H4 (cell line): Measurements from ENCODE around the gene PNPLA4. TPM values are rescaled to one million over a fixed set of nuclear protein-coding genes. Genes with fewer than 3 reads are reported as not detected.

Experiments used
- DNase-seq: peaks from one replicate; pipeline ENCODE4 v3.0.0-alpha.2; 2015; ENCODE audit warnings: low spot score
- total RNA-seq: library from RNA; depleted of rRNA; stranded (reverse); fragments of >200 nt; shearing (Covaris generic); gene quantifications from 2 replicates; pipeline ENCODE4 v1.2.3, GENCODE V29; 2014; rRNA removed

The PNPLA4 gene
- total RNA-seq: not detected in 2 replicates

GRCh38 chrX:7927259-7928167 is at the start of gene PNPLA4:
Gene PNPLA4, minus strand, starts transcription at chrX:7927413. Its CDS starts 1,294 bp downstream, at chrX:7926119.
- no peak for DNase-seq

GRCh38 chrX:7972586-7972985 is 45.4 kb upstream of the PNPLA4 start:
- peak; percentile 5 for DNase-seq

DNA sequence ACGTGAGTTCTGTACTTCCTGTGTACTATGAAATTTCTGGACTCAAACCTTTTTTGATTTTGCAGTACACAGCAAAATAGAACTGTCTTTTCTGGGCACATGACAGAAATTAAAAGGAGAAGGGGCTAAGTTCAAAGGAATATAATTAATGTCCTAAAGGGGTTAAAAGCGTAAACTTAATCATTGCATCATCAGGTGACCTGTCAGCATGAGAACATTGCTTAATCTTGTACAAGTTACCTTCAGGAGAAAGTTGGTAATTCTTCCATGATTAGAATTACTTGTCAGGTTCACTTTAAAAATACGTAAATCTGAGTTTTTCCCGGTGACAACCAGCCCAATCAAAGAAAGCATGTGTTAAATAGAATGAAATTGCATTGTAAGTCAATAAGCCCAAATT is 43.2 kb upstream of the PNPLA4 start:
- DNase-seq: no peak

- no peak for DNase-seq
Measured at GRCh38 chrX:7965436-7965835, 38.2 kb upstream of the PNPLA4 start.

DNA sequence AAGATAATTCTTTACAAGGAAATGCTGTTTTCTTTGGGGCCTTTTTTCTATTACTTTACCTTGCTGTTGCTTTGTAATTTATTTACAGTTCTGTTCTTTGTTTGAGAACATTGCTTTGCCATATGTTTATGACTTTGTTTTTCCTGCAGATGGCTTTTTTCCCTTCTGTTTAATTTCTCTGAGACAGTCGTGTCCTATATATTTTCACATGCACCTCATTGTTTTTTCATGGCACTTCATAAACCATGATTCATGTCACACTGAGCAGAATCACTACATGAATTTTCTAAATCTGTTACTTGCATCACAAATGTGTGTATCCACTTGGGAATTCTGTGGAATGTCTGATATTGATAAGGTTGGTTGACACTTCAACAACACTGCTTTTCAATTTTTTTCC is 33.0 kb upstream of the PNPLA4 start:
- DNase-seq: no peak

GRCh38 chrX:7953446-7953845 is 26.2 kb upstream of the PNPLA4 start:
- DNase-seq: no peak

DNA sequence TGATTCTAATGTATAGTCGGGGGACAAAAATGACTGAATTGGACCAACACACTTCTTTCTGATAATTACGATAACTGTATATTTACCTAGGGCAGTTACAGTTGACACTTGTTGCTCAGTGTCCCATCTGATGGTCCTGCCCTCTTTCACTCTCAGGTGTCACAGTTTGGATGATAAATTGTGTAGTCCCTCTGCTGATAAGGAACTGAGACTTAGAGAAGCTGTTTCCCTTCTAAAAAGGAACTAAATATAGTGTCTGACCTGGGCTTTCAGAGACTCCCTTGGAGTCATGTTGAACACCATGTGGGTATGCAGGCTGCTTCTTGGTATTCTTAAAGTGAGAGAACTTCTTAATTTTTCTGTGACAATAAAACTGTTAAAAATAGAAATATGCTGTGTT is 23.7 kb upstream of the PNPLA4 start:
- no peak for DNase-seq

- no peak for DNase-seq
Measured at GRCh38 chrX:7948483-7948882, 21.3 kb upstream of the PNPLA4 start.

- DNase-seq: no peak
Measured at GRCh38 chrX:7946960-7947359, 19.7 kb upstream of the PNPLA4 start.

DNA sequence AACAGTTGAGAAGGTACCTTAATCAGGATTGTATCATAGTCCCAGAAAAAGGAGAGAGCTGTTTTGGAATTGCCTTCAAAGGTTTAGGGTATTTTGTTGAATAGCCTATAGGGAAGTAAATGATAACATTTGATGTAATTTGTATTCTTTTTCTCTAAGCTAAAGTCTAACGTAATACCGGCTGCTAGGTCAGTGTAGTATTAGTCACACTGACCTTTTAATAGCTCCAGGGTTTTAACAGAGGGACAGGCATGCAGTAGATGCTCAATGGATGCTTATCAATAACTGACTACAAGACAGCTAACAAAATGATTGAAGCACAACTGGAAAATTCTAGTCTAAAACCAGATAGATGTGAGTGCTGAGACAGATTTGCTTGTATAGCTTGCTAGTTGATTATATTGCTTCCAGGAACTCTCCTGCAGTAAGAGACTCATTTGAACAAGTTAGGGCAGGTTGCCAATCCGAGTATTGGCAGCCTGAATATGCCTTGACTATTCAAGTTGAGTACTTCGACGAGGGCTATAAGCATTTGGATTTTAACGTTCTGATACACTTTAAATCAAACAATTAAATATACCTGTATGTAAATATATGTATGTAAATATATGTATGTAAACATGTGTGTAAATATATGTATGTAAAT is 16.5 kb upstream of the PNPLA4 start:
- no peak for DNase-seq

DNA sequence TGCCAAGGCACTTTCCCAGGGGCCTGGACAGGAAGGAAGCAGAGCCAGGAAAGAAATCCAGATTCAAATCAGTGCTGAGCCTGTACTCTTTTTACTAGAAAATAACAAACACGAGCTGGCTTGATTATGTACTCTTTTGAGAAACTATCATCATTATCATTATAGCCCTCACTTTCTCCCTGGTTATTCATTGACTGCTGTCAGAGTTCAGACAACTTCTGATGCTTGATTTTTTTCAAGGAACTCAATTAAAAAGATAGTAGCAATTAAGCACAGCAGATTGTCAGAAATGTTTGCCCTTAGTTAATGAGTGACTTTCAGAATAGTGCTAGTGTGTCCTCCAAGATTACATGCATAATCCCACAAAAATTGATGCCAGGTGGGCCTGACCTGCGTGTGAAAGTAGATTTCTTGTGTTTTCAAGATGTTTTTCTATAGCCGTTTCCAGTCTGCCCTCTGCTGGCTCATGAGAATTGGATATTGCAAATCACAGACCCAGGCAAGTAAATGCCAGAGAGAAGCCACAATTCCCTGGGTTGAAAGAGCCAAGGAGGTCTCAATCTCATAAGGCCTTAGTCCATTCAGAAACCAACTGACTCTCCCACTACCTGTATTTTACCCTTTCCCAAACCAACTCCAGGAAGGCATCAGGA is 14.3 kb upstream of the PNPLA4 start:
- peak; percentile 8 for DNase-seq

DNA sequence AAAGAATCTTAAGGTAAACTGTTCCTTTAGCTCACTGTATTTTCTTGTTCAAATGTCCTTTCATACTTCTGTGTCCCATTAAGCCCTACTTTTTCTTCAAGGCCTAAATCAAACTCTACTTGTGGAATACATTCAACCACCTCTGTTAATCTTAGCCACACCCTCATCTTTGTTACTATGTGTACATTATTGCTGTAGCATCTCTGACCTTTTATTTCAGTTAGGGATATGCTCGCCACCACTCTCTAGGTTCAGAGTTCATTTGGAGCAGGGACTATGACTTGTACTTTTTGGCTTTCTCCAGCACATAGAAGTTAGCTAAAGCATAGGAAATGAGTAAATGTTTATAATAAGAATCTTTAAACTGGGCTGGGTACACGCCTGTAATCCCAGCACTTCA is 6.8 kb upstream of the PNPLA4 start:
- no peak for DNase-seq

GRCh38 chrX:7926914-7927258 is 327 bp downstream of the PNPLA4 start:
- no peak for DNase-seq

DNA sequence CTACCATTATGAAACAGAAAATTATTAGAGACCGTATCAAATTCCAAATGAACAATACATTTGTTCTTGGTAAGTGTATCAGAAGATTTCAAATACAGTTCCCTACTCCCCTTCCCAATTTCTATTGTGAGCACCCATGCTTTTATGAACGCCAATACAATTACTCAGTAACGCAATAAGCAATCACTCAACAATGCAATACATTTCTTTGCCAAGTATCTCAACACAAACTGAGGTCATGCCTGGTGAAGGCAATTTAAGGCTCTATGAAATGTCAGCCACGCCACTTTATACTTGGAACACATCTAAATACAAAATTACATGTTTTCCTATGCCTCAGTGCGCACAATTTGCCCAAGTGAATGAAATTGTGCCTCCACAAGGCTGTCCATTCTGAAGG is 712 bp downstream of the PNPLA4 start:
- DNase-seq: no peak

DNA sequence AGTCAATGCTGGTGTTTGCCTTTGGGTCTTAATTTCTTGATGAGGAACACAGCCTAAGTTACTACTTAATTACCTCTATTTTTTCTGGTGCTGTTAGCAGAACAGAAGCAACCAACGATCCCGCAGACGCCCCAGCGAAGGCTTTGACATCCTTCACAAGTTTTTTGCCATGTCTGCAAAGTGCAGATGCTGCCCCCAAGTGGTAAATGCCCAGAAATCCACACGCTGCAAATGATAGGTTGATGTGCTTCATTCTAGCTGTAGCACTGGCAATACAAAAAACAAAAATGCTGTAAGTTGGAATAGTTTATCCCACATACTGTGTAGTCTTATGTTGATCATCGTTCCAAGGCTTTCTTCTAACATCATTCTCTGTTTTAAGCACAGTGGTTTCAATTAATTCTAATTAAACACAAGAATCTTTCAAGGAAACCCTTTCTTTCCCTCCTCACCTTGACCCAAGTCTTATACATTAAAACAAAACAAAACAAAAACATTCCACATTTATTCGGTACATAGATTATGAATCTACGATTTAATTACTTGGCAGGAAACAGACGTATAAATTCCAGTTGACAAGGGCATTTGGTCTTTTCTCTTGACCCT is 1.2 kb downstream of the PNPLA4 start:
- DNase-seq: peak; percentile 43

GRCh38 chrX:7921750-7922149 is 5.5 kb downstream of the PNPLA4 start:
- DNase-seq: no peak

DNA sequence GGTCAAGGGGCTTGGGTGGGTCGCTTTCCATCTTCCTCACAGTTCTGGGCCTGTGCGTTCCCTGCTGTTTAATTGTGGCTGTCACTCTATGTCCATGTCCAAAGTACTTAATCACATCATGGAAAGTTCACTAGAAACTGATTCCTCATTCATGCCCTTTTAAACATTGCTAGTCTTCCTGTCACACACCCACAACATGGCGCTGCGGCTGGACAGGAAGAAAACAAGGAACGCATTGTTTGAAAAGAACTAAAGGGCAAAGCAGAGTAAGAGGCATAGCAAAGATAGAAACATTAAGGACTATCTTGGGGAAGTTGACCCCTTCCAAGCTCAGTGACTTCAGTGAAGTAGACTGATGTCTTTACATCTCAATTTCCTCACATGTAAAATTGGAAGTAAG is 18.4 kb downstream of the PNPLA4 start:
- no peak for DNase-seq

- DNase-seq: peak; percentile 17
Measured at GRCh38 chrX:7904562-7904961, 22.7 kb downstream of the PNPLA4 start.

DNA sequence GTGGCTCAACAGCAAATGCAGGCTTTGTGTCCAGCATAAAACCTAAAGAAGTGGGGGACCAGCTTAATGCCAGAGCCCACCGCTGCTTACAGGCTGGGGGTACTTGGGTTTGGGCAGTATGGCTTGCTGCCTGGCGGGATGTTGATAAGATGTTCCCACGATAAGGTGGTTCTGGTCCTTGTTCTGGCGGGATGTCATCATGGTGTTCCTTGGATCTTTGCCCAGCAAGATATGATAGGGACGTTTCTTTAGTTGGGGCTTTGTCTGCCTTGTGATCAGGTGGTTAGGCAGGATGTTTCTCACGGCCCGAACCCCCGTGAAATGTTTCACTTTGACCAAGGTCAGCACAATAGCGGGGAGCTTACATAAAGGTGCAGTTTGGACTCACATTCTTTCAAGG is 35.3 kb downstream of the PNPLA4 start:
- no peak for DNase-seq

DNA sequence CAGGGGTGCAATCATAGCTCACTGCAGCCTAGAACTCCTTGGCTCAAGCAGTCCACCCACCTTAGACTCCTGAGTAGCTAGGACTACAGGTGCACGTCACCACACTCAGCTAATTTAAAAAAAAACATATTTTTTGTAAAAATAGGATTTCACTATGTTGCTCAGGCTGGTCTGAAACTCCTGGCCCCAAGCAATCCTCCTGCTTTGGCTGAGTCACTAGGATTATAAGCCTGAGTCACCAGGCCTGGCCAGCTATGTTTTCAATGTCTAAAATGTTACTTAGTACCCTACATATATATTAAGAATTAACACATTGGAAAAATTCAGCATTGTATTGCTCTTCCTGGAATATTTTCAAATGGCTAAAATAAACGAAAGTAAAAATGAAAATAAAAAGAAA is 37.5 kb downstream of the PNPLA4 start:
- peak; percentile 9 for DNase-seq

- no peak for DNase-seq
Measured at GRCh38 chrX:7889135-7889534, 38.1 kb downstream of the PNPLA4 start.

- DNase-seq: no peak
Measured at GRCh38 chrX:7876957-7877356, 50.3 kb downstream of the PNPLA4 start.
